Naive thymus-derived CD4-positive, alpha-beta T cell (primary cell): ENCODE results near the gene MAK. TPM values are rescaled to one million over a fixed set of nuclear protein-coding genes. Genes with fewer than 3 reads are reported as not detected.
"Not testable (repeated sequence)": the region's sequence is repeated elsewhere in the genome, so short reads cannot be mapped to it uniquely, and the experiment has no call there.

Experiments
- ATAC-seq: fragments of 150-1000 bp; cut with Tn5 transposase; 2 replicates; pipeline ENCODE4 v1.10.0; 2021; ENCODE audit warnings: mild to moderate bottlenecking, moderate library complexity
- CTCF ChIA-PET: fragments of 350-600 bp; sonication (Branson Sonifier 250); formaldehyde crosslinking; loops from one replicate; lab custom pipeline; 2021; ENCODE audit warnings: antibody characterized with exemption; lab: Charles Lee
- POLR2A ChIA-PET: fragments of 350-600 bp; sonication (Branson Sonifier 250); formaldehyde crosslinking; loops from one replicate; lab custom pipeline; 2021; ENCODE audit warnings: antibody characterized with exemption, inconsistent platforms; lab: Charles Lee
- DNase-seq, 9 donors: peaks; one replicate each; pipeline versions ENCODE4 v3.0.0 to v3.0.0-alpha.2; 2020 to 2022; ENCODE audit warnings: mixed read lengths in 1 of 9
- H3K27ac ChIP-seq: one replicate; pipeline ENCODE4 v1.7.0; 2013; ENCODE audit warnings: mild to moderate bottlenecking, low read depth, low read length, moderate library complexity
- H3K27me3 ChIP-seq, 2 donors: one replicate each; pipeline ENCODE4 v1.7.0; 2013; ENCODE audit warnings: low read length in 2 of 2, mild to moderate bottlenecking in 2 of 2, moderate library complexity in 2 of 2; ENCODE audit not compliant: control insufficient read depth in 2 of 2, insufficient read depth in 2 of 2
- H3K36me3 ChIP-seq, 3 experiments: 1 replicate in 2 of 3; 2 replicates in 1 of 3; pipeline ENCODE4 v1.7.0; 2013; ENCODE audit warnings: low read length in 3 of 3, mild to moderate bottlenecking in 3 of 3, moderate library complexity in 1 of 3; ENCODE audit not compliant: insufficient read depth in 3 of 3, control insufficient read depth in 2 of 3
- H3K4me1 ChIP-seq, 2 donors: one replicate each; pipeline ENCODE4 v1.7.0; 2013; ENCODE audit warnings: low read length in 2 of 2, mild to moderate bottlenecking in 2 of 2, moderate library complexity in 1 of 2; ENCODE audit not compliant: control insufficient read depth in 2 of 2, insufficient read depth in 2 of 2
- H3K4me3 ChIP-seq: 2 replicates; pipeline ENCODE4 v1.7.0; 2013; ENCODE audit warnings: mild to moderate bottlenecking, low read length
- H3K9me3 ChIP-seq, 3 experiments: 1 replicate in 2 of 3; 2 replicates in 1 of 3; pipeline ENCODE4 v1.7.0; 2013; ENCODE audit warnings: low read length in 3 of 3; ENCODE audit not compliant: control insufficient read depth in 2 of 3
- H3K27ac Mint-ChIP-seq, 9 donors: one replicate each; pipeline ENCODE4 v1.8.0; 2020 to 2022; ENCODE audit warnings: mixed read lengths in 9 of 9, mild to moderate bottlenecking in 8 of 9, moderate library complexity in 5 of 9, inconsistent platforms in 2 of 9
- H3K27me3 Mint-ChIP-seq, 5 donors: one replicate each; pipeline ENCODE4 v1.8.0; 2021 to 2022; ENCODE audit warnings: mixed read lengths in 5 of 5, mild to moderate bottlenecking in 1 of 5
- H3K36me3 Mint-ChIP-seq, 5 donors: one replicate each; pipeline ENCODE4 v1.8.0; 2020 to 2022; ENCODE audit warnings: mixed read lengths in 5 of 5, mild to moderate bottlenecking in 3 of 5, inconsistent platforms in 1 of 5
- H3K4me1 Mint-ChIP-seq, 7 donors: one replicate each; pipeline ENCODE4 v1.8.0; 2020 to 2022; ENCODE audit warnings: mixed read lengths in 7 of 7, mild to moderate bottlenecking in 3 of 7, inconsistent platforms in 1 of 7
- H3K4me3 Mint-ChIP-seq, 10 donors: one replicate each; pipeline ENCODE4 v1.8.0; 2020 to 2022; ENCODE audit warnings: mild to moderate bottlenecking in 10 of 10, mixed read lengths in 10 of 10, moderate library complexity in 6 of 10, inconsistent platforms in 2 of 10
- H3K9me3 Mint-ChIP-seq, 11 donors: one replicate each; pipeline ENCODE4 v1.8.0; 2020 to 2022; ENCODE audit warnings: mixed read lengths in 11 of 11, mild to moderate bottlenecking in 4 of 11, inconsistent platforms in 1 of 11, moderate library complexity in 1 of 11
- intact Hi-C, 2 donors: fragments of 100-400 bp; cut with micrococcal nuclease; formaldehyde crosslinking; loops; one replicate each; pipeline ENCODE4 v1.15.1; 2023
- polyA plus RNA-seq, 2 donors: library from polyadenylated mRNA; unstranded; fragments of 300-500 nt; fragmentation: Illumina TruSeq; gene quantifications; one replicate each; pipeline ENCODE4 v1.2.3, GENCODE V29; 2021
- total RNA-seq, 6 experiments: library from RNA in 5 of 6; stranded (reverse) in 5 of 6; gene quantifications; 1 replicate in 5 of 6; 2 replicates in 1 of 6; pipeline ENCODE4 v1.2.3 and lab custom pipeline; 2021 to 2026

MAK gene
- total and polyA plus RNA-seq, 7 experiments from 2014 or later = 0.07 to 0.42 (median 0.34) TPM; not detected in 4

- ATAC-seq (no peak), DNase-seq (no peak)
- CTCF ChIA-PET = no interaction called here
- Mint-ChIP-seq H3K36me3 (no peaks in the 10 kb centered on the region), H3K27me3 (peaks cover 0 to 27% (median 11%) of the 10 kb centered on the region in 5 donors), H3K4me3 (no peak overlapping the region), H3K4me1 (no peaks in the 10 kb centered on the region), H3K27ac (no peak overlapping the region), H3K9me3 (peaks cover 0 to 2% (median 0%) of the 10 kb centered on the region in 11 donors)
- H3K27me3 ChIP-seq = no peaks in the 10 kb centered on the region
- no peak overlapping the region for H3K4me3 ChIP-seq
- no peaks in the 10 kb centered on the region for H3K9me3 ChIP-seq
- no peaks in the 10 kb centered on the region for H3K36me3 ChIP-seq
- POLR2A ChIA-PET = interaction anchor here (0.7 kb wide), 1 partner anchor 17 kb away, joined by 4 read pairs; no protein-coding TSS in a partner anchor
- no peaks in the 10 kb centered on the region for H3K4me1 ChIP-seq
- no peak overlapping the region for H3K27ac ChIP-seq
- intact Hi-C loops = no loop called here
Measured at GRCh38 chr6:10873374-10873773, 35.0 kb upstream of the MAK start.

DNA sequence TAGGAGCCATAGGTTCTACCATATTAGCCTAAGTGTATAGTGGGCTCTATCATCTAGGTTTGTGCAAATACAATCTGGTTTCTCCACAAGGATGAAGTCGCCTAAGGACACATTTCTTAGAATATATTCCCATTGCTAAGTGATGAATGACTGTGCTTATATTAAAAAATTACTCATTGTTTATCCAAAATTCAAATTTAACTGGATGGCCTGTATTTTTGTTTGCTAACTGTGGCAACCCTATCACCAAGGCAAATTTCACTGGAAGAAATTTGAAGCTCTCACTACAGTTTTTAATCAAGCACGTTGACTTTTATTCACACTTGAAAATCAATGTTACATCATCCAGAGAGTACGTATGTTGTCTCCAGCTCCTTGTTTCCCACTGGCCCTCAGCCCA is 29.6 kb upstream of the MAK start:
- ChIA-PET POLR2A (no interaction called here), CTCF (no interaction called here)
- Mint-ChIP-seq H3K4me3 (no peak overlapping the region), H3K27me3 (peaks cover 0 to 9% (median 3%) of the 10 kb centered on the region in 5 donors), H3K36me3 (no peaks in the 10 kb centered on the region), H3K9me3 (peaks cover 0 to 2% (median 0%) of the 10 kb centered on the region in 11 donors), H3K27ac (no peak overlapping the region), H3K4me1 (no peaks in the 10 kb centered on the region)
- Histone ChIP-seq H3K36me3 (no peaks in the 10 kb centered on the region), H3K27ac (no peak overlapping the region), H3K4me1 (no peaks in the 10 kb centered on the region), H3K9me3 (no peaks in the 10 kb centered on the region), H3K27me3 (no peaks in the 10 kb centered on the region), H3K4me3 (no peak overlapping the region)
- no peak for ATAC-seq
- DNase-seq = no peak
- intact Hi-C loops = no loop called here

GRCh38 chr6:10866709-10867108 is 28.4 kb upstream of the MAK start:
- H3K36me3 ChIP-seq, CTCF ChIA-PET, H3K27ac ChIP-seq, H3K9me3 Mint-ChIP-seq, H3K4me3 ChIP-seq, DNase-seq, H3K4me1 Mint-ChIP-seq, ATAC-seq, H3K27me3 Mint-ChIP-seq, H3K4me3 Mint-ChIP-seq, H3K4me1 ChIP-seq, H3K27ac Mint-ChIP-seq, intact Hi-C loops, H3K9me3 ChIP-seq, H3K27me3 ChIP-seq, POLR2A ChIA-PET, H3K36me3 Mint-ChIP-seq: not testable (repeated sequence)

DNA sequence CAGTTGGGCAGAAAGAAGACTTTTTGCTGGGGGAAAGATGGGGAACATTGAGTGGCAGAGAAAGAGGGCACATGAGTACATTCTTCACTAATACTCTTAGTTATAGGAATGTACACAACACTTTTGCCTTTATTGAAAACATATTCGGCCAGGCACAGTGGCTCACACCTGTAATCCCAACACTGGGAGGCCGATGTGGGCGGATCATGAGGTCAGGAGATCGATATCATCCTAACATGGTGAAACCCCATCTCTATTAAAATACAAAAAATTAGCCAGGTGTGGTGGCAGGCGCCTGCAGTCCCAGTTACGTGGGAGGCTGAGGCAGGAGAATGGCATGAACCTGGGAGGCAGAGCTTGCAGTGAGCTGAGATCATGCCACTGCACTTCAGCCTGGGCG is 24.7 kb upstream of the MAK start:
- H3K27ac Mint-ChIP-seq, H3K27me3 ChIP-seq, H3K36me3 ChIP-seq, H3K27me3 Mint-ChIP-seq, H3K9me3 Mint-ChIP-seq, ATAC-seq, DNase-seq, H3K4me1 ChIP-seq, H3K27ac ChIP-seq, H3K4me3 Mint-ChIP-seq, POLR2A ChIA-PET, H3K9me3 ChIP-seq, H3K36me3 Mint-ChIP-seq, intact Hi-C loops, H3K4me1 Mint-ChIP-seq, H3K4me3 ChIP-seq, CTCF ChIA-PET: not testable (repeated sequence)

DNA sequence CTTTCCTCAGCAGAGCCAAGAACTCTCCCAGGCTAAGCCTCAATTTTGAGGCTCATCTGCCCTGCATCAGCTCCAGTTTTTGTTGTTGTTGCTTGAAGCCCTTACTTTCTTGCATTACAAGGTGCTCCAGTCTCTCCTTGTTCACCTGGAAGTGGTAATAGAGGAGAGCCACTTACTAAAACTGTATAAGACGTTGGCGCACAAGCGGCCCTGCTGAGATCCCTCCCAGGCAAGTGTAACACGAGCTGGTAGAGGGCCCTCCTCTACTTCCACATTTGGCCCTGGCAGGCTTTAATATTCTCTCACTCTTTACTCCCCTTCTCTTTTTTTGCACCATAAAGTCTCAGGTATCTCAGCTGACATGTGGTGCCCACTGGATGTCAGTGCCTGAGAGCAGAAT is 24.0 kb upstream of the MAK start:
- Histone ChIP-seq H3K9me3 (no peaks in the 10 kb centered on the region), H3K4me1 (no peaks in the 10 kb centered on the region), H3K4me3 (no peak overlapping the region), H3K27me3 (no peaks in the 10 kb centered on the region), H3K36me3 (no peaks in the 10 kb centered on the region), H3K27ac (no peak overlapping the region)
- ChIA-PET POLR2A (no interaction called here), CTCF (no interaction called here)
- no peaks in the 10 kb centered on the region for H3K4me1 Mint-ChIP-seq
- no peak overlapping the region for H3K4me3 Mint-ChIP-seq
- peaks cover 0 to 2% (median 0%) of the 10 kb centered on the region in 11 donors for H3K9me3 Mint-ChIP-seq
- DNase-seq = no peak
- ATAC-seq = no peak
- intact Hi-C loops = no loop called here
- H3K36me3 Mint-ChIP-seq = no peaks in the 10 kb centered on the region
- peaks cover 0 to 2% (median 0%) of the 10 kb centered on the region in 5 donors for H3K27me3 Mint-ChIP-seq
- H3K27ac Mint-ChIP-seq = no peak overlapping the region

- no peak overlapping the region for H3K27ac ChIP-seq
- peaks cover 0 to 4% (median 0%) of the 10 kb centered on the region in 5 donors for H3K36me3 Mint-ChIP-seq
- H3K4me1 ChIP-seq = no peaks in the 10 kb centered on the region
- H3K4me3 Mint-ChIP-seq = no peak overlapping the region
- H3K4me1 Mint-ChIP-seq = no peaks in the 10 kb centered on the region
- H3K9me3 ChIP-seq = no peaks in the 10 kb centered on the region
- CTCF ChIA-PET = no interaction called here
- H3K36me3 ChIP-seq = no peaks in the 10 kb centered on the region
- H3K4me3 ChIP-seq = no peak overlapping the region
- H3K27me3 Mint-ChIP-seq = peaks cover 0 to 10% (median 0%) of the 10 kb centered on the region in 5 donors
- H3K9me3 Mint-ChIP-seq = peaks cover 0 to 8% (median 0%) of the 10 kb centered on the region in 11 donors
- H3K27ac Mint-ChIP-seq = no peak overlapping the region
- DNase-seq (no peak), ATAC-seq (no peak)
- POLR2A ChIA-PET = no interaction called here
- H3K27me3 ChIP-seq = no peaks in the 10 kb centered on the region
- intact Hi-C loops = no loop called here
Measured at GRCh38 chr6:10861086-10861485, 22.7 kb upstream of the MAK start.

- Mint-ChIP-seq H3K36me3 (peaks cover 0 to 10% (median 4%) of the 10 kb centered on the region in 5 donors), H3K4me1 (peaks cover 0 to 3% (median 0%) of the 10 kb centered on the region in 7 donors), H3K27me3 (peaks cover 0 to 21% (median 12%) of the 10 kb centered on the region in 5 donors), H3K27ac (no peak overlapping the region), H3K9me3 (peaks cover 6 to 24% (median 13%) of the 10 kb centered on the region in 11 donors), H3K4me3 (no peak overlapping the region)
- H3K4me1 ChIP-seq = no peaks in the 10 kb centered on the region
- ChIA-PET CTCF (no interaction called here), POLR2A (interaction anchor here (0.6 kb wide), 1 partner anchor 16 kb away, joined by 4 read pairs; no protein-coding TSS in a partner anchor)
- no peaks in the 10 kb centered on the region for H3K9me3 ChIP-seq
- no peaks in the 10 kb centered on the region for H3K36me3 ChIP-seq
- no peaks in the 10 kb centered on the region for H3K27me3 ChIP-seq
- DNase-seq (no peak), ATAC-seq (no peak)
- intact Hi-C loops = no loop called here
- no peak overlapping the region for H3K4me3 ChIP-seq
- H3K27ac ChIP-seq = no peak overlapping the region
Measured at GRCh38 chr6:10857259-10857658, 18.9 kb upstream of the MAK start.
